ENCODE results near the gene ZNF57.
A peak's percentile ranks its signal among the peaks of the same experiment; 100 is the strongest.
"Not testable (repeated sequence)": the region's sequence is repeated elsewhere in the genome, so short reads cannot be mapped to it uniquely, and the experiment has no call there.

ZNF57 gene

GRCh38 chr19:2900296-2901252 lies at the start of gene ZNF57:
TSS of gene ZNF57 (plus strand) at chr19:2900928. CDS start at chr19:2901046, 118 bp downstream.
- peak; percentile 95 to 99 (median 98) for DNase-seq (ENCODE audit: low read depth in 3 of 3)

DNA sequence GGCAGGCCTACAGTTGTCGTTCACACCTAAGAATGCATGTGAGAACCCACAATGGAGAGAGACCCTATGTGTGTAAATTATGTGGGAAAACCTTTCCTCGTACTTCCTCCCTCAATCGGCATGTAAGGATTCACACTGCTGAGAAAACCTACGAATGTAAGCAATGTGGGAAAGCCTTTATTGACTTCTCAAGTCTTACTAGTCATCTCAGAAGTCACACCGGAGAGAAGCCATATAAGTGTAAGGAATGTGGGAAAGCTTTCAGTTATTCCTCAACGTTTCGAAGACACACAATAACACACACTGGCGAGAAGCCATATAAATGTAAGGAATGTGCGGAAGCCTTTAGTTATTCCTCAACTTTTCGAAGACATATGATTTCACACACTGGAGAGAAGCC lies 48.1 kb upstream of the ZNF57 start:
- no peak for DNase-seq (ENCODE audit: low read depth in 3 of 3)

- no peak for DNase-seq (ENCODE audit: low read depth in 3 of 3)
These were observed 47.6 kb upstream of the ZNF57 start for GRCh38 chr19:2853015-2853606.

DNA sequence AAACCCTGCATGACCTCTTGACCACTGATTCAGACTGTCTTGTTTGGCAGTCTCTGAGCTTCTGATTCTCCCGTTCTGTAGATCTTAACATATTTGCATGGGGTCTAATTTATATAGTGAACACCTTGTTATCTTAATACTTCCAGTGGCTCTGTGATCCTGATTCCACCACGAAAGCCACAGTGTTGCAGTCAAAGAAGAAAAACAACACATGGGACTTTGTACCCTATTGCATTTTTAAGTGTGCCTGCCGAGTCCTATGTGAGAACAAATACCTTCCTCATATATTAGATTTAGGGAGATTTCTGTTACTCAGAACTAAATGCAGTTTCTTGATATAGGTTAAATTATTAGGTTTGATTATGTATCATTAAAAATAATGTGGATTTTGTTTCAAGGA lies 45.9 kb upstream of the ZNF57 start:
- DNase-seq (ENCODE audit: low read depth in 3 of 3): no peak

GRCh38 chr19:2856457-2857050 lies 44.2 kb upstream of the ZNF57 start:
- DNase-seq (ENCODE audit: low read depth in 3 of 3): no peak

DNA sequence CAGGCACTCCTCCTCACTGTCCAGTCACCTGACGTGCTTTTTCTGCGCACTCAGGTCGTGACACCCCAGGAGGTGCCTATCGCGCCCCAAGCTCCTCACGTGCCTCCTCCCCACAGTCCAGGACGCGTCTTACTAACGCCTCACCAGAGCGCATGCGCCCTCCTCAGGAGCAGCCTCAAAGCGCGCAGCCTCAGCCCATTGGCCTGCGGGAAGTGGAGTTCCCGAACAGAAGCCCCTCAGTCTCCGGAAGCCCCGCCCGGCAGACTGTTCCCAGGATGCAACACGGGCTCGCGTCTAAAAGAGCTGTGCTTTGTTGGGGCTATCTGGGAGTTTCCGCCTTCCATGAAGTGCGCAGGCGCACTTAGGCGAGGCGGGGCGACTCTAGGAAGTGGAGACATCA lies 41.9 kb upstream of the ZNF57 start:
- DNase-seq (ENCODE audit: low read depth in 3 of 3): no peak

- no peak for DNase-seq (ENCODE audit: low read depth in 3 of 3)
These were observed 36.9 kb upstream of the ZNF57 start for GRCh38 chr19:2863816-2864215.

- no peak for DNase-seq (ENCODE audit: low read depth in 3 of 3)
These were observed 35.2 kb upstream of the ZNF57 start for GRCh38 chr19:2865334-2866100.

DNA sequence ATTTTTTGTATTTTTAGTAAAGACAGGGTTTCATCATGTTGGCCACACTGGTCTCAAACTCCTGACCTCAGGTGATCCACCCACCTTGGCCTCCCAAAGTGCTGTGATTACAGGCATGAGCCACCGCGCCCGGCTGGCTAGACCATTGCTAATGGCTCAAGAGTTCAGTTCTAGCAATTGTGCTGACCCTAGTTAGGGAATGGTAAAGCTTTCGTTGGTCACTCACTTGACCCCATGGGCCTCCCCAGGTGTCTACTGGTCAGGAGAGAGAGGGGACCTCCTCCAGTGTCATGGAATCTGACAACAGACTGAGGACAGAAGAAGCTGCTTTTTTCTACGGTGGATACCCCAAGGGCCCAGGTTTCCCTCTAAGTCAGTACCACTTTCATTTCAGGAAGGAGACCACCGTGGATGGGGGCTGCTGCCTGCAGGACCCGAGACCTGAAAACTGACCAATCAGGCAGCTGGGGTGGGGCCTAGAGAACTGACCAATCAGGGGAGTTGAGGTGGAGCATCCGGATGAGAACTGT lies 34.2 kb upstream of the ZNF57 start:
- DNase-seq (ENCODE audit: low read depth in 3 of 3): no peak

DNA sequence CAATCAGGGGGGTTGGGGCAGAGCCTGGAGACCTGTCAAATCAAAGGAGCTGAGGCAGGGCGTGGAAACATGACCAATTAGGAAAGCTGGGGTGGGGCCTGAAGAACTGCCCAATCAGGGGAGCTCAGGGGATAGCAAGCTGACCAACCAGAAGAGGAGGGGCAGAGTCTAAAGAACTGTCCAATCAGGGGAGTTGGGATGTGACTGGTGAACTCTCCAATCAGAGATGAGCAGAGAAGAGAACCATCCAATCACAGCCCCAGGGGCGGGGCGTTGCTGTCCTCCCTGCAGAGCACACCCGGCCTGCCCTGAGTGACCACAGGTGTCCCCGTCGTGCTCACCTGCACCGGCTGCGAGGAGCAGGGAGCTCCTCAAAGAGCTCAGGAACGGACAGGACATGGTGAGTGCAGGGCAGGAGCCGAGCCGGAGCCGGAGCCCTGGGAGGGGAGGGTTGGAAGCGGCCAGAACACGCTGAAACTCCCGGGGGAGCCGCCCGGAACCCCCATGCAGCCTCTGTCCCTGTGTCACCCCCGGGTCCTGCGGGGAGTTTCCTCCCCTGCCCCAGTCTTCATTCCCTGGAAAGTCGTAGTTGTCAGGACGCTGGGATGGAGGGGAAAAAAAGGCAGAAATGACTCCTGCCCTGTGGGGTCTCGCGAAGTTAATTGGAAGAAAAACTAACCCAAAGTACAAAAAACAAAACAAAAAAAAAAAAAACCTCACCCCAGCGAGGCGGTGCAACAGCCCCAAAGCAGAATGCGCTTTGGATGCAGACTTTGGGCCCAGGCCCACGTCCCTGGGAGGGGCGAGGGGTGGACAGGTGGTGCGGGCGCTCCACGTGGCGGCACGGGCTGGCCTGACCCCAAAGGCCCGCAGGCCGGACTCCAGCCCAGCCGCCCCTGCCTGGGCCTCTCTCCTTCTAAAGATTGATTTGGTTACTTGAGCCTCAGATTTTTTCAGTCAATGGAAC lies 33.4 kb upstream of the ZNF57 start, which contains the start of gene ZNF556:
Gene ZNF556, plus strand, starts transcription at position 311 of the 967 bp plus-strand sequence. Its CDS starts 87 bp downstream, at position 398.
- no peak for DNase-seq (ENCODE audit: low read depth in 3 of 3)

GRCh38 chr19:2869618-2870017 lies 31.1 kb upstream of the ZNF57 start:
- no peak for DNase-seq (ENCODE audit: low read depth in 3 of 3)

- peak in 1 of 3 experiments; percentile 24 for DNase-seq (ENCODE audit: low read depth in 3 of 3)
These were observed 28.6 kb upstream of the ZNF57 start for GRCh38 chr19:2872175-2872574.

GRCh38 chr19:2877398-2878331 lies 23.1 kb upstream of the ZNF57 start:
- DNase-seq (ENCODE audit: low read depth in 3 of 3): no peak

DNA sequence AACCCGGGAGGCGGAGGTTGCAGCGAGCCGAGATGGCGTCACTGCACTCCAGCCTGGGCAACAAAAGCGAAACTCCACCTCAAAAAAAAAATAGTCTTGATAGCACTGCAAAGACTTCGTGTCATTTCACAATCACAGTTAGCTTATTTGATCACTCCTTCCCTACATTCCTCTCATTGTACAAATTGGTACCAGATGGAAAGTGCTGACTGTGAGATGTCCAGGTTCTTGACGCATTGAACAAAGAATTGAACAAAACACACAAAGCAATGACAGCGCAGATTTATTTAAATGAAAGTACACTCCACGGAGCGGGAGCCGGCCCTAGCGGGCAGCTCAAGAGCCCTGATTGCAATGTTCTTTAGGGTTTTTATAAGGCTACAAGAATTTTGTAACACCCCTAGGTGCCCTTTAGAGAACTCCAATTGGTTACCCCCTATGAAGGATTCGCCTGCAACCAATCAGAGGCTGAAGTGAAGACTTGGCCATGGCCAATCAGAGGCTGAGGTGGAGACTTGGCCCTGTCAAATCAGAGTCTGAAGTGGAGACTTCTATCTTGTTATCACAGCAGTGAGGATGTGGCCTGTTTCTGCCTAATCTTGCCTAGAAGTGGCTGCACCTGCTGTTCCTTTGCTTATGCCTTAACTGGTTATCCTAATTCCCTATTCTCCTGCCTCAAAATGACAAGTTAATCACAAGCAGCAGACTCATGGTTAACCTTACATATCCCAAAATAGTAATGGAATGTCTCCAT lies 16.9 kb upstream of the ZNF57 start:
- no peak for DNase-seq (ENCODE audit: low read depth in 3 of 3)

- DNase-seq (ENCODE audit: low read depth in 3 of 3): no peak
These were observed 15.0 kb upstream of the ZNF57 start for GRCh38 chr19:2885736-2886135.

- no peak for DNase-seq (ENCODE audit: low read depth in 3 of 3)
These were observed 13.3 kb upstream of the ZNF57 start for GRCh38 chr19:2887391-2887914.

- DNase-seq (ENCODE audit: low read depth in 3 of 3): peak in 2 of 3 experiments; percentile 37 to 66
These were observed 11.9 kb upstream of the ZNF57 start for GRCh38 chr19:2888731-2889224.

- DNase-seq (ENCODE audit: low read depth in 3 of 3): not testable (repeated sequence)
These were observed 10.2 kb upstream of the ZNF57 start for GRCh38 chr19:2890531-2890930.

Measured in stimulated activated CD4-positive, alpha-beta T cell treated with anti-CD3 and anti-CD28 coated beads, TNF-alpha, amount 100 ng/mL, for 24 hours (primary cell).